Measurements from ENCODE around the gene OR10H3. TPM values are rescaled to one million over a fixed set of nuclear protein-coding genes. Genes with fewer than 3 reads are reported as not detected.
"Not testable (repeated sequence)": the region's sequence is repeated elsewhere in the genome, so short reads cannot be mapped to it uniquely, and the experiment has no call there.

OR10H3 gene
- total RNA-seq, 4 donors from 2014 or later: not detected

DNA sequence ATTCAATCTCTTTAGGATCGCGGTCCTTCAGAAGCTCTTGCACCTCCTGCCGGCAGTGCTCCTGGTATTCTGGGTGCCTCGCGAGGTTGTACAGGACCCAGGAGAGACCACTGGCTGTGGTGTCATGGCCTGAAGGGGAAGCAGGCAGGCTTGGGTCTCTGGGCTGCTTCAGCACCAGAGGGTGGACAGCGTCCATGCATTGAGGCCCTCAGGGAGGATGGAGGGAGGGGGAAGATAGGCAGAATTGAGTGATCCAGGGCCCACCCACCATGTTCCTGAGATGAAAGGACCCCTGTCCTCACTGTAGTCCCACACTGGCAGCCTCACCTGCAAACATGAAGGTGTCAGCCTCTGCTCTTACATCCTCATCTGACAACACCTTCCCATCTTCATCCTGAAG, 31.8 kb downstream of the OR10H3 start:
- Histone ChIP-seq H3K36me3 (no peaks in the 10 kb centered on the region), H3K4me1 (no peaks in the 10 kb centered on the region), H3K27me3 (no peaks in the 10 kb centered on the region), H3K27ac (no peak overlapping the region), H3K4me3 (no peak overlapping the region), H3K9me3 (no peaks in the 10 kb centered on the region)
- no peak for TF ChIP-seq POLR2A (IDR thresholded peaks at IDR 0.05)
- TF ChIP-seq, protein P1, sequence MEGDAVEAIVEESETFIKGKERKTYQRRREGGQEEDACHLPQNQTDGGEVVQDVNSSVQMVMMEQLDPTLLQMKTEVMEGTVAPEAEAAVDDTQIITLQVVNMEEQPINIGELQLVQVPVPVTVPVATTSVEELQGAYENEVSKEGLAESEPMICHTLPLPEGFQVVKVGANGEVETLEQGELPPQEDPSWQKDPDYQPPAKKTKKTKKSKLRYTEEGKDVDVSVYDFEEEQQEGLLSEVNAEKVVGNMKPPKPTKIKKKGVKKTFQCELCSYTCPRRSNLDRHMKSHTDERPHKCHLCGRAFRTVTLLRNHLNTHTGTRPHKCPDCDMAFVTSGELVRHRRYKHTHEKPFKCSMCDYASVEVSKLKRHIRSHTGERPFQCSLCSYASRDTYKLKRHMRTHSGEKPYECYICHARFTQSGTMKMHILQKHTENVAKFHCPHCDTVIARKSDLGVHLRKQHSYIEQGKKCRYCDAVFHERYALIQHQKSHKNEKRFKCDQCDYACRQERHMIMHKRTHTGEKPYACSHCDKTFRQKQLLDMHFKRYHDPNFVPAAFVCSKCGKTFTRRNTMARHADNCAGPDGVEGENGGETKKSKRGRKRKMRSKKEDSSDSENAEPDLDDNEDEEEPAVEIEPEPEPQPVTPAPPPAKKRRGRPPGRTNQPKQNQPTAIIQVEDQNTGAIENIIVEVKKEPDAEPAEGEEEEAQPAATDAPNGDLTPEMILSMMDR (IDR thresholded peaks at IDR 0.05): no peak
- no peak for DNase-seq

DNA sequence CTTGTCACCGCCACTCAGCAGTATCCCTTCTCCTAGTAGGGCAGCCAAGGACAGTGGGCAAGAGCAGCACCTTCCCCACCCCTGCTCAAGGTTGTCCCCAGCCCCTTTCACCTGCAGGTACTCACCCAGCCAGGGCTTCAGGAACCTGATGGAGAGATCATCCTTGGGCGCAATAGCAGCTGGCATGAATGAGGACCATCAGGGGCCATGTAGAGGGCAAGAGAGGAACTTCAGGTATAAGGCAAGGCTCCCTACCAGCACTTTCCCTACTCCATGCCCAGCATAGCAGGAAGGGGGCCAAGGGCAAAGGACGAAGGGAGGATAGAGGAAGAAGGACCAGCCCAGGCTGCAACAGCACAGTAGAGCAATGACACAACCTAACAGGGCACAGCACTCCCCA, 36.4 kb downstream of the OR10H3 start:
- not testable (repeated sequence) for H3K4me3 ChIP-seq, DNase-seq, H3K27ac ChIP-seq

DNA sequence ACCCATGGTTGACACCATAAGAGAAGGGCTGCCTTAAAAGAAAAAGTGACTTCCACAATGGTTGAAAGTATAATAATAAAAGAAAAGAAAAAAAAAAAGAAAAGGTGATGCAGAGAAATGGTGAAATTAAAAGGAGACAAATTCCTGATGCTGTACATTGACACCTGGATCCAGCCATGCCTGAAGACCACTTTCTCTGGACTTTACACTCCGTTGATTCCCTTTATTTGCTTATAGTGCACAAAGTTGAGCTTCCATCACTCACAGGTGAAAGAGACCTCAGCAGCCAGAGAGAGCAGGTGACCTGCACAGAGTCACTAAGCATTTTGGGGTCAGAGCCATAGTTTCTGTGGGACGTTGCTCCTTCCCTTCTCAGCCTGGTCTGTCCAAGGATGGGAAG, 37.5 kb downstream of the OR10H3 start:
- Histone ChIP-seq H3K36me3 (no peaks in the 10 kb centered on the region), H3K4me3 (no peak overlapping the region), H3K4me1 (peaks cover 0 to 3% (median 0%) of the 10 kb centered on the region in 4 donors), H3K27ac (no peak overlapping the region), H3K9me3 (no peaks in the 10 kb centered on the region), H3K27me3 (no peaks in the 10 kb centered on the region)
- no peak for DNase-seq
- TF ChIP-seq POLR2A (IDR thresholded peaks at IDR 0.05): no peak
- TF ChIP-seq, protein P1 (IDR thresholded peaks at IDR 0.05): no peak

More for the DNA sequence above, 36.4 kb downstream of the OR10H3 start:
- H3K9me3 ChIP-seq, H3K27me3 ChIP-seq, H3K36me3 ChIP-seq, H3K4me1 ChIP-seq: not testable (repeated sequence)

GRCh38 chr19:15776264-15776663, 38.5 kb downstream of the OR10H3 start:
- Histone ChIP-seq H3K27ac (no peak overlapping the region), H3K9me3 (no peaks in the 10 kb centered on the region), H3K27me3 (no peaks in the 10 kb centered on the region), H3K4me1 (peaks cover 0 to 9% (median 0%) of the 10 kb centered on the region in 4 donors), H3K4me3 (no peak overlapping the region), H3K36me3 (no peaks in the 10 kb centered on the region)
- TF ChIP-seq, protein P1 (IDR thresholded peaks at IDR 0.05): no peak
- no peak for TF ChIP-seq POLR2A (IDR thresholded peaks at IDR 0.05)
- DNase-seq: no peak

GRCh38 chr19:15776991-15777970, 39.5 kb downstream of the OR10H3 start:
- Histone ChIP-seq H3K4me3 (no peak overlapping the region), H3K9me3 (no peaks in the 10 kb centered on the region), H3K27ac (no peak overlapping the region), H3K27me3 (no peaks in the 10 kb centered on the region), H3K36me3 (no peaks in the 10 kb centered on the region), H3K4me1 (peaks cover 0 to 9% (median 0%) of the 10 kb centered on the region in 4 donors)
- no peak for TF ChIP-seq POLR2A (IDR thresholded peaks at IDR 0.05)
- TF ChIP-seq, protein P1 (IDR thresholded peaks at IDR 0.05): no peak
- DNase-seq: peak in 1 of 3 donors; percentile 50

GRCh38 chr19:15779756-15780476, 42.1 kb downstream of the OR10H3 start:
- H3K4me1 ChIP-seq: peaks cover 0 to 9% (median 0%) of the 10 kb centered on the region in 4 donors
- peak overlapping the region in 1 of 4 donors; percentile 9 for H3K4me3 ChIP-seq
- no peaks in the 10 kb centered on the region for H3K27me3 ChIP-seq
- no peaks in the 10 kb centered on the region for H3K36me3 ChIP-seq
- no peaks in the 10 kb centered on the region for H3K9me3 ChIP-seq
- TF ChIP-seq, protein P1 (IDR thresholded peaks at IDR 0.05): no peak
- TF ChIP-seq POLR2A (IDR thresholded peaks at IDR 0.05): no peak
- peak overlapping the region; percentile 17 to 70 (median 54) for H3K27ac ChIP-seq
- DNase-seq: peak in 1 of 3 donors; percentile 65
